ENCODE measurements around the gene CREB3L2.

- no peak for TF ChIP-seq NFRKB (IDR thresholded peaks at IDR 0.05)
- no peak for TF ChIP-seq SUZ12 (IDR thresholded peaks at IDR 0.05)
- TF ChIP-seq FOXM1 (IDR thresholded peaks at IDR 0.05; ENCODE audit: borderline replicate concordance), result no peak
- TF ChIP-seq, protein P1, sequence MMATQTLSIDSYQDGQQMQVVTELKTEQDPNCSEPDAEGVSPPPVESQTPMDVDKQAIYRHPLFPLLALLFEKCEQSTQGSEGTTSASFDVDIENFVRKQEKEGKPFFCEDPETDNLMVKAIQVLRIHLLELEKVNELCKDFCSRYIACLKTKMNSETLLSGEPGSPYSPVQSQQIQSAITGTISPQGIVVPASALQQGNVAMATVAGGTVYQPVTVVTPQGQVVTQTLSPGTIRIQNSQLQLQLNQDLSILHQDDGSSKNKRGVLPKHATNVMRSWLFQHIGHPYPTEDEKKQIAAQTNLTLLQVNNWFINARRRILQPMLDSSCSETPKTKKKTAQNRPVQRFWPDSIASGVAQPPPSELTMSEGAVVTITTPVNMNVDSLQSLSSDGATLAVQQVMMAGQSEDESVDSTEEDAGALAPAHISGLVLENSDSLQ (IDR thresholded peaks at IDR 0.05), result no peak
- no peak for TF ChIP-seq L3MBTL2 (conservative IDR thresholded peaks at IDR 0.05)
- TF ChIP-seq SP1 (IDR thresholded peaks at IDR 0.05), result no peak
- no peak for TF ChIP-seq FOXA1 (IDR thresholded peaks at IDR 0.05)
- TF ChIP-seq FOXK2 (IDR thresholded peaks at IDR 0.05), result no peak
- no peak for TF ChIP-seq BHLHE40 (IDR thresholded peaks at IDR 0.05; ENCODE audit: borderline replicate concordance)
- no peak for TF ChIP-seq ELF4 (IDR thresholded peaks at IDR 0.05)
These were observed 111.4 kb downstream of the CREB3L2 start for GRCh38 chr7:137890449-137890921.

Measured in HEK293T (cell line).